Measurements from ENCODE around the gene CREB3.

CREB3 gene

GRCh38 chr9:35757226-35757891 is 24.9 kb downstream of the CREB3 start:
- no peak for TF ChIP-seq CTCF (IDR thresholded peaks at IDR 0.05; ENCODE audit: low read depth, low read length)
- no peak overlapping the region for H3K4me3 ChIP-seq (ENCODE audit: low read depth, low read length)

GRCh38 chr9:35757892-35758275 is 25.4 kb downstream of the CREB3 start:
- H3K4me3 ChIP-seq (ENCODE audit: low read depth, low read length): no peak overlapping the region
- no peak for TF ChIP-seq CTCF (IDR thresholded peaks at IDR 0.05; ENCODE audit: low read depth, low read length)

GRCh38 chr9:35758475-35759050 is 26.1 kb downstream of the CREB3 start:
- no peak overlapping the region for H3K4me3 ChIP-seq (ENCODE audit: low read depth, low read length)
- no peak for TF ChIP-seq CTCF (IDR thresholded peaks at IDR 0.05; ENCODE audit: low read depth, low read length)

- no peak for TF ChIP-seq CTCF (IDR thresholded peaks at IDR 0.05; ENCODE audit: low read depth, low read length)
- H3K4me3 ChIP-seq (ENCODE audit: low read depth, low read length): no peak overlapping the region
Observed at GRCh38 chr9:35759795-35760194, 27.3 kb downstream of the CREB3 start.

GRCh38 chr9:35760651-35761050 is 28.2 kb downstream of the CREB3 start:
- TF ChIP-seq CTCF (IDR thresholded peaks at IDR 0.05; ENCODE audit: low read depth, low read length): no peak
- H3K4me3 ChIP-seq (ENCODE audit: low read depth, low read length): no peak overlapping the region

- TF ChIP-seq CTCF (IDR thresholded peaks at IDR 0.05; ENCODE audit: low read depth, low read length): no peak
- H3K4me3 ChIP-seq (ENCODE audit: low read depth, low read length): no peak overlapping the region
Observed at GRCh38 chr9:35763181-35763580, 30.7 kb downstream of the CREB3 start.

- H3K4me3 ChIP-seq (ENCODE audit: low read depth, low read length): no peak overlapping the region
- TF ChIP-seq CTCF (IDR thresholded peaks at IDR 0.05; ENCODE audit: low read depth, low read length): no peak
Observed at GRCh38 chr9:35763803-35764202, 31.3 kb downstream of the CREB3 start.
